Loucy (cell line): ENCODE data around the gene C11orf65.
"Not testable (repeated sequence)": the region's sequence is repeated elsewhere in the genome, so short reads cannot be mapped to it uniquely, and the experiment has no call there.

Experiments
- H2AFZ ChIP-seq: fragments of 200-600 bp; sonication (generic); 2 replicates; pipeline ENCODE4 v1.6.0; 2016; ENCODE audit warnings: antibody characterized with exemption, mild to moderate bottlenecking, low read length, moderate library complexity
- H3F3A ChIP-seq: fragments of 200-600 bp; 2 replicates; pipeline ENCODE4 v1.6.0; 2016; ENCODE audit warnings: antibody characterized with exemption, low read depth, mild to moderate bottlenecking
- H3K27me3 ChIP-seq: fragments of 200-600 bp; sonication (generic); 2 replicates; pipeline ENCODE4 v1.6.1; 2014; ENCODE audit warnings: low read length, mild to moderate bottlenecking; ENCODE audit not compliant: insufficient read depth, poor library complexity, severe bottlenecking
- H3K36me3 ChIP-seq: fragments of 200-600 bp; sonication (generic); 2 replicates; pipeline ENCODE4 v1.6.1; 2016; ENCODE audit warnings: low read length; ENCODE audit not compliant: insufficient read depth
- H3K4me1 ChIP-seq: fragments of 200-600 bp; sonication (generic); 2 replicates; pipeline ENCODE4 v1.5.1; 2014; ENCODE audit warnings: low read length, mild to moderate bottlenecking; ENCODE audit not compliant: insufficient read depth, poor library complexity, severe bottlenecking
- H3K4me2 ChIP-seq: fragments of 200-600 bp; sonication (generic); 2 replicates; pipeline ENCODE4 v1.6.0; 2014; ENCODE audit warnings: antibody characterized with exemption, low read length, low read depth, mild to moderate bottlenecking; ENCODE audit not compliant: poor library complexity, severe bottlenecking
- H3K4me3 ChIP-seq: fragments of 200-600 bp; sonication (generic); 2 replicates; pipeline ENCODE4 v1.5.1; 2014; ENCODE audit warnings: low read length, mild to moderate bottlenecking, mixed read lengths; ENCODE audit not compliant: poor library complexity, severe bottlenecking
- H3K79me2 ChIP-seq: fragments of 200-600 bp; sonication (generic); 2 replicates; pipeline ENCODE4 v1.6.1; 2014; ENCODE audit warnings: low read length; ENCODE audit not compliant: insufficient read depth
- H3K9ac ChIP-seq: fragments of 200-600 bp; sonication (generic); 2 replicates; pipeline ENCODE4 v1.6.0; 2014; ENCODE audit warnings: mild to moderate bottlenecking, low read depth, low read length, moderate library complexity; ENCODE audit not compliant: poor library complexity, severe bottlenecking
- H3K9me2 ChIP-seq: fragments of 200-600 bp; sonication (generic); replicated peaks from 2 replicates; pipeline ENCODE4 v1.6.1; 2016; ENCODE audit warnings: low read depth, low read length, mixed read lengths
- H3K9me3 ChIP-seq: fragments of 200-600 bp; sonication (generic); 2 replicates; pipeline ENCODE4 v1.6.1; 2014; ENCODE audit warnings: mild to moderate bottlenecking, antibody characterized with exemption, low read length, low read depth; ENCODE audit not compliant: insufficient read depth
- H4K20me1 ChIP-seq: fragments of 200-600 bp; sonication (generic); 2 replicates; pipeline ENCODE4 v1.6.0; 2014; ENCODE audit warnings: antibody characterized with exemption, low read length, mild to moderate bottlenecking; ENCODE audit not compliant: insufficient read depth, poor library complexity, severe bottlenecking
- EZH2phosphoT487 ChIP-seq: fragments of 200-600 bp; IDR thresholded peaks from 2 replicates; pipeline ENCODE4 v1.6.1; 2018; ENCODE audit warnings: antibody characterized with exemption, mild to moderate bottlenecking, moderate library complexity, borderline replicate concordance
- TF ChIP-seq, protein P1 (sequence below): fragments of 200-600 bp; sonication (generic); conservative IDR thresholded peaks from 2 replicates; pipeline ENCODE4 v1.5.1; 2014; ENCODE audit warnings: mild to moderate bottlenecking, antibody characterized with exemption, low read length

The C11orf65 gene

DNA sequence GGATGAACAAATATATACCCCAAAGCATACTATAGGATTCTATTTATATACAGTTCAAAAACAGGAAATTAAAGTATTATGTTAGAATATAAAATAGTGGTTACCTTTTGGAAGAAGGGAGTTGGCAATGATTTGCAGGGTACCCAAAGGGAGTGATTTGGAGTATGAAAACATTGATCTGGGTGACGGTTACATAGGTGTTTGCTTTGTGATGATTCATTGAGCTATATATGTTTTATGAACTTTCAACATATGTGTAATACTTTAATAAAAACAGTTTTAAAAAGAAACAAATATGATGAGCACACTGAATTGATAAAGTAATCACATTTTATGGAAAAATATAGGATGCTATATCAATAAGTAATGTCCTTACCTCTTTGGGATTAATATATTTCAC is 36.0 kb downstream of the C11orf65 start:
- H4K20me1 ChIP-seq, result no peaks in the 10 kb centered on the region
- H3K4me2 ChIP-seq, result no peak overlapping the region
- H3K27me3 ChIP-seq, result no peaks in the 10 kb centered on the region
- TF ChIP-seq, protein P1, sequence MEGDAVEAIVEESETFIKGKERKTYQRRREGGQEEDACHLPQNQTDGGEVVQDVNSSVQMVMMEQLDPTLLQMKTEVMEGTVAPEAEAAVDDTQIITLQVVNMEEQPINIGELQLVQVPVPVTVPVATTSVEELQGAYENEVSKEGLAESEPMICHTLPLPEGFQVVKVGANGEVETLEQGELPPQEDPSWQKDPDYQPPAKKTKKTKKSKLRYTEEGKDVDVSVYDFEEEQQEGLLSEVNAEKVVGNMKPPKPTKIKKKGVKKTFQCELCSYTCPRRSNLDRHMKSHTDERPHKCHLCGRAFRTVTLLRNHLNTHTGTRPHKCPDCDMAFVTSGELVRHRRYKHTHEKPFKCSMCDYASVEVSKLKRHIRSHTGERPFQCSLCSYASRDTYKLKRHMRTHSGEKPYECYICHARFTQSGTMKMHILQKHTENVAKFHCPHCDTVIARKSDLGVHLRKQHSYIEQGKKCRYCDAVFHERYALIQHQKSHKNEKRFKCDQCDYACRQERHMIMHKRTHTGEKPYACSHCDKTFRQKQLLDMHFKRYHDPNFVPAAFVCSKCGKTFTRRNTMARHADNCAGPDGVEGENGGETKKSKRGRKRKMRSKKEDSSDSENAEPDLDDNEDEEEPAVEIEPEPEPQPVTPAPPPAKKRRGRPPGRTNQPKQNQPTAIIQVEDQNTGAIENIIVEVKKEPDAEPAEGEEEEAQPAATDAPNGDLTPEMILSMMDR, result no peak
- no peak for TF ChIP-seq EZH2phosphoT487
- H3K4me1 ChIP-seq, result no peaks in the 10 kb centered on the region
- no peaks in the 10 kb centered on the region for H3K79me2 ChIP-seq
- H3K4me3 ChIP-seq, result no peak overlapping the region
- no peak overlapping the region for H2AFZ ChIP-seq
- H3F3A ChIP-seq, result no peaks in the 10 kb centered on the region
- H3K9me3 ChIP-seq, result no peaks in the 10 kb centered on the region
- no peaks in the 10 kb centered on the region for H3K9me2 ChIP-seq
- H3K36me3 ChIP-seq, result no peaks in the 10 kb centered on the region
- H3K9ac ChIP-seq, result no peak overlapping the region

- H3K36me3 ChIP-seq, H3K9me3 ChIP-seq, H3K4me1 ChIP-seq, H3K79me2 ChIP-seq, H4K20me1 ChIP-seq, H3K27me3 ChIP-seq, H2AFZ ChIP-seq, H3K9ac ChIP-seq, H3K4me3 ChIP-seq, H3K9me2 ChIP-seq, H3K4me2 ChIP-seq, H3F3A ChIP-seq: not testable (repeated sequence)
- TF ChIP-seq, protein P1, result peak; percentile 50
These were observed 49.8 kb downstream of the C11orf65 start for GRCh38 chr11:108417551-108417950.

DNA sequence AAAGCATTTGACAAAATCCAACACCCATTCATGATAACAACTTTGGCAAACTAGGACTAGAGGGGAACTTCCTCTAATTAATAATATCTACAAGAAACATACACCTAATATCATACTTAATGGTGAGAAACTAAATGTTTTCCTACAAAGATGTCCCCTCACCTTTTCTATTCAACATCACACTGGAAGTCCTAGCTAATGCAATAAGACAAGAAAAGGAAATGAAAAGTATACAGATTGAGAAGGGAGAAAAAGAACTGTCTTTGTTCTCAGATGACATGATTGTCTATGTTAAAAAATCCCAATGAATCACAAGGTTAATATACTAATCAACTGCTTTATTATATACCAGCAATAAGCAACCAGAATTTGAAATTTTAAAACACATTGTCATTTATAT is 52.4 kb downstream of the C11orf65 start:
- H3K4me2 ChIP-seq, result no peak overlapping the region
- no peaks in the 10 kb centered on the region for H3K4me1 ChIP-seq
- no peaks in the 10 kb centered on the region for H3K36me3 ChIP-seq
- H3K9ac ChIP-seq, result no peak overlapping the region
- H3K9me2 ChIP-seq, result no peaks in the 10 kb centered on the region
- H3F3A ChIP-seq, result no peaks in the 10 kb centered on the region
- H3K79me2 ChIP-seq, result no peaks in the 10 kb centered on the region
- no peak for TF ChIP-seq EZH2phosphoT487
- TF ChIP-seq, protein P1, result no peak
- no peak overlapping the region for H2AFZ ChIP-seq
- H3K4me3 ChIP-seq, result no peak overlapping the region
- no peaks in the 10 kb centered on the region; the same call in 1 of the 2 replicates for H3K9me3 ChIP-seq
- no peaks in the 10 kb centered on the region for H3K27me3 ChIP-seq
- no peaks in the 10 kb centered on the region for H4K20me1 ChIP-seq
